ENCODE measurements around the gene CAPZA2.

GRCh38 chr7:116885724-116886123 lies 23.3 kb downstream of the CAPZA2 start:
- TF ChIP-seq GATA2 (IDR thresholded peaks at IDR 0.05; ENCODE audit: low read depth, low read length) = no peak
- TF ChIP-seq GATA3 (IDR thresholded peaks at IDR 0.05; ENCODE audit: low read depth, low read length) = no peak
